Mesendoderm (in vitro differentiated cells): ENCODE results near the gene GZMM.

Source experiments
- DNase-seq: peaks from one replicate; pipeline ENCODE4 v3.0.0; 2013
- H2AK5ac ChIP-seq: 2 replicates; pipeline ENCODE4 v1.6.1; 2013; ENCODE audit warnings: low read length, inconsistent platforms
- H2BK120ac ChIP-seq: 2 replicates; pipeline ENCODE4 v1.6.1; 2013; ENCODE audit warnings: low read depth, mild to moderate bottlenecking, low read length, moderate library complexity, mixed read lengths
- H2BK15ac ChIP-seq: replicated peaks from 2 replicates; pipeline ENCODE4 v1.6.1; 2013; ENCODE audit warnings: low read depth, mild to moderate bottlenecking, moderate library complexity
- H2BK5ac ChIP-seq: 2 replicates; pipeline ENCODE4 v1.6.1; 2013; ENCODE audit warnings: low read length, inconsistent platforms
- H3K18ac ChIP-seq: 2 replicates; pipeline ENCODE4 v1.6.1; 2013; ENCODE audit warnings: mild to moderate bottlenecking, low read length, mixed read lengths
- H3K23ac ChIP-seq: one replicate; pipeline ENCODE4 v1.6.1; 2013; ENCODE audit warnings: low read length
- H3K27ac ChIP-seq: 2 replicates; pipeline ENCODE4 v1.5.1; 2013; ENCODE audit warnings: low read depth, mild to moderate bottlenecking, inconsistent platforms, low read length, moderate library complexity
- H3K27me3 ChIP-seq: 2 replicates; pipeline ENCODE4 v1.6.1; 2013; ENCODE audit warnings: low read length, control low read depth, mild to moderate bottlenecking, inconsistent platforms; ENCODE audit not compliant: insufficient read depth, poor library complexity
- H3K36me3 ChIP-seq: 2 replicates; pipeline ENCODE4 v1.6.1; 2013; ENCODE audit warnings: low read length, inconsistent platforms; ENCODE audit not compliant: control insufficient read depth, insufficient read depth
- H3K4ac ChIP-seq: one replicate; pipeline ENCODE4 v1.6.1; 2013; ENCODE audit warnings: low read depth, mild to moderate bottlenecking, low read length, moderate library complexity
- H3K4me1 ChIP-seq: 2 replicates; pipeline ENCODE4 v1.6.1; 2013; ENCODE audit warnings: low read depth, low read length, inconsistent platforms; ENCODE audit not compliant: control insufficient read depth
- H3K4me2 ChIP-seq: 2 replicates; pipeline ENCODE4 v1.6.1; 2013; ENCODE audit warnings: low read length
- H3K4me3 ChIP-seq: 2 replicates; pipeline ENCODE4 v1.5.1; 2013; ENCODE audit warnings: mild to moderate bottlenecking, low read length
- H3K56ac ChIP-seq: one replicate; pipeline ENCODE4 v1.6.1; 2013; ENCODE audit warnings: low read length
- H3K79me1 ChIP-seq: 2 replicates; pipeline ENCODE4 v1.6.1; 2013; ENCODE audit warnings: low read length, inconsistent platforms
- H3K79me2 ChIP-seq: 2 replicates; pipeline ENCODE4 v1.6.1; 2013; ENCODE audit warnings: mild to moderate bottlenecking, low read length; ENCODE audit not compliant: control insufficient read depth, insufficient read depth
- H3K9ac ChIP-seq: 2 replicates; pipeline ENCODE4 v1.6.1; 2013; ENCODE audit warnings: low read length, inconsistent platforms
- H4K5ac ChIP-seq: one replicate; pipeline ENCODE4 v1.6.1; 2013; ENCODE audit warnings: low read length
- H4K8ac ChIP-seq: one replicate; pipeline ENCODE4 v1.6.1; 2013; ENCODE audit warnings: low read depth, mild to moderate bottlenecking, control low read depth, low read length, moderate library complexity
- WGBS: extraction: QIAGEN DNeasy Blood & Tissue Kit; methylation state at CpG from one replicate; pipeline ENCODE4 v1.1.7; 2013; ENCODE audit warnings: low lambda C conversion rate, missing lambda C conversion rate; ENCODE audit not compliant: insufficient coverage; ENCODE audit errors: extremely low coverage; 5-methylcytosine and 5-hydroxymethylcytosine counted together

GZMM gene

DNA sequence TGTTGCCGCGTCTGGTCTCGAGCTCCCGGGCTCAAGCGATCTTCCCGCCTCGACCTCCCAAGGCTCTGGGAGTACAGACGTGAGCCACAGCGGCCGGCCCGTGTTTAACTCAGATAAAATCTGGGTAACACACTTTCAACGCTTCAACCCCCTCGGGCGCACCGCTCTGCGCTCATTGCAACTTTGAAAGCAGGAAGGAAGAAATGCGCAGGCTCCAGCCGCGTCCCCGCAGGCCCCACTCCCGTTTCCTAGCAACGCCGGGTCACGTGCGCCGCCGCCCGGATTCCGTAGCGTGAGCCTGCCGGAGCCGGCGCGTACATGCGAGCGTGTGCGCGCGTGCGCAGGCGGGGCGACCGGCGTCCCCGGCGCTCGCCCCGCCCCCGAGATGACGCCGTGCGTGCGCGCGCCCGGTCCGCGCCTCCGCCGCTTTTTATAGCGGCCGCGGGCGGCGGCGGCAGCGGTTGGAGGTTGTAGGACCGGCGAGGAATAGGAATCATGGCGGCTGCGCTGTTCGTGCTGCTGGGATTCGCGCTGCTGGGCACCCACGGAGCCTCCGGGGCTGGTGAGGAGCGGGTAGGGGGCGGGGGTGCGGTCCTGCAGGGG lies 28.4 kb downstream of the GZMM start, which contains the start of gene BSG:
TSS of gene BSG (plus strand) at position 457 of the 603 bp plus-strand sequence. CDS start at position 496, 39 bp downstream.
- peak within 1 kb of the TSS; percentile 89 for H3K23ac ChIP-seq
- WGBS, result no CpG with 5 or more reads among the region's 79 CpGs

DNA sequence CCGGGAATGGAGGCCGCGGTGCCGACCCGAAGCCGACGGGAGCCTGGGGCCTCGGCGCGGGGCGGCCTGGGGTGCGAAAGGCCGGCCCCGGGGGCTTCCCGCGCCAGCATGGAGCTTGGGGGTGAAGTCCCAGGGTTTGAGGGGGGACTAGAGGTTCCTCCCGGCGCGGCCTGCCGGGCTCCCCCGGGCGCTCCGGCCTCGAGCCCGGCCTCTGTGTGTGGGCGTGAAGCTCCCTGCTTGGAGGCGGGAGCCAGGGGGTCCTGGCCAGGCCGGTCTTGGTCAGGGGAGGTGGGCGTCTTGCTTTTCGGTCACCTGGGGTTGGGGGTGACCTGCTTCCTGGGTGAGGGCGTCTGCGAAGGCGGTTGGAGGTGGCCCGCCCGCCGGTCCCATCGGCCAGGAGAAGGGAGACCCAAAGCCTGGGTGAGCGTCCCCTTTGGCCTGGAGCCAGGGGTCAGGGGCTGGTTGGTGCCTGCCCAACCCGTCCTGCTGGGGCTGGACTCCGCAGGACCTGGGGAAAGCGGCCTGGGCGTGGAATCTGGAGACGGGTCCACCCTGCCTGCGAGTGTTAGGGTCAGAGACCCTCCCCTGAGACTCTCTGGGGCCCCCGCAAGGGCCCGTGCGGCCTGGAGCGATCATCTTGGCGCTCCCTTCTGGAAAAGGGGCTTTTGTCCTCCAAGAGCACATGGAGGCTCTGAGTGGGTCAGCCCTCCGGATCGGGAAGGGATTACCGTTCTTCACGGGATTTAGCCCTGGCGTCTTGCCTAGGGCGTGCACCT lies 29.1 kb downstream of the GZMM start:
- DNase-seq, result peak; percentile 74
- Histone ChIP-seq H2BK15ac (no peak overlapping the region), H4K5ac (no peak overlapping the region)

More for the DNA sequence above, 28.4 kb downstream of the GZMM start, which contains the start of gene BSG:
- H3K79me2 ChIP-seq, result peaks cover 44% of the 10 kb centered on the region
- peak; percentile 99 for DNase-seq
- H3K9ac ChIP-seq, result peak within 1 kb of the TSS; percentile 97
- H3K27me3 ChIP-seq, result no peaks in the 10 kb centered on the region
- H2BK15ac ChIP-seq, result no peak within 1 kb of the TSS
- H3K27ac ChIP-seq, result peak within 1 kb of the TSS; percentile 74
- H2AK5ac ChIP-seq, result peak within 1 kb of the TSS; percentile 66
- no peak within 1 kb of the TSS for H4K5ac ChIP-seq
- peak within 1 kb of the TSS; percentile 81 for H3K4ac ChIP-seq
- no peak within 1 kb of the TSS for H2BK120ac ChIP-seq
- peak within 1 kb of the TSS; percentile 97 for H3K4me2 ChIP-seq
- peak within 1 kb of the TSS; percentile 90 for H3K18ac ChIP-seq
- peaks cover 5% of the 10 kb centered on the region for H3K4me1 ChIP-seq
- no peaks in the 10 kb centered on the region for H3K36me3 ChIP-seq
- peaks cover 2% of the 10 kb centered on the region for H3K79me1 ChIP-seq
- H2BK5ac ChIP-seq, result no peak within 1 kb of the TSS
- peak within 1 kb of the TSS; percentile 96 for H3K56ac ChIP-seq
- H4K8ac ChIP-seq, result peak within 1 kb of the TSS; percentile 82
- H3K4me3 ChIP-seq, result peak within 1 kb of the TSS; percentile 87

DNA sequence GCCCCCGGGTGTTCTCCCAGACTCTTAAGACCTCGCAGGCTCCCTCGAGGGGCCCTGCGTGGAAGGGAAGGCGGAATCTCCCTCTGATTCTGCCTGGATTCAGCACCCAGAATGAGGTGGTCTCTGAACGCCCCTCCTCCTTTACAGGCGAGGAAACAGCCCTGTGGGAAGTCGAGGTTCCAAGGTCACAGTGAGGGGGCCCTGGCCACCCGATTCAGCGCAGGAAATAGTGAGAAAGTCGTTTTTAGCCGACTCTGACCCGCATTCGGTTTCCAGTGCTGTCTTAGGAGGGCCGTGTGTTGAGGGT lies 29.6 kb downstream of the GZMM start:
- H4K5ac ChIP-seq, result no peak overlapping the region
- H3K4ac ChIP-seq, result no peak overlapping the region
- H3K23ac ChIP-seq, result peak overlapping the region; percentile 67
- H4K8ac ChIP-seq, result no peak overlapping the region
- H3K4me1 ChIP-seq, result peaks cover 5% of the 10 kb centered on the region
- peaks cover 56% of the 10 kb centered on the region for H3K79me2 ChIP-seq
- peak overlapping the region; percentile 49 for H3K4me2 ChIP-seq
- H2AK5ac ChIP-seq, result peak overlapping the region; percentile 66
- no peak overlapping the region for H3K27ac ChIP-seq
- no peak overlapping the region for H2BK120ac ChIP-seq
- no peaks in the 10 kb centered on the region for H3K36me3 ChIP-seq
- H2BK5ac ChIP-seq, result no peak overlapping the region
- peak overlapping the region; percentile 97 for H3K9ac ChIP-seq
- H3K4me3 ChIP-seq, result peak overlapping the region; percentile 87
- H3K56ac ChIP-seq, result peak overlapping the region; percentile 96
- peaks cover 5% of the 10 kb centered on the region for H3K79me1 ChIP-seq
- no peak overlapping the region for H3K18ac ChIP-seq
- no peaks in the 10 kb centered on the region for H3K27me3 ChIP-seq
- DNase-seq, result no peak
- WGBS, result no CpG with 5 or more reads among the region's 15 CpGs
- no peak overlapping the region for H2BK15ac ChIP-seq

More for the DNA sequence above, 29.1 kb downstream of the GZMM start:
- H3K79me2 ChIP-seq, result peaks cover 50% of the 10 kb centered on the region
- H3K4me2 ChIP-seq, result peak overlapping the region; percentile 49
- H3K18ac ChIP-seq, result peak overlapping the region; percentile 90
- H2AK5ac ChIP-seq, result peak overlapping the region; percentile 66
- H3K36me3 ChIP-seq, result no peaks in the 10 kb centered on the region
- H3K27me3 ChIP-seq, result no peaks in the 10 kb centered on the region
- peak overlapping the region; percentile 81 for H3K4ac ChIP-seq
- peak overlapping the region; percentile 83 for H3K23ac ChIP-seq
- peak overlapping the region; percentile 96 for H3K56ac ChIP-seq
- H3K4me3 ChIP-seq, result peak overlapping the region; percentile 87
- H4K8ac ChIP-seq, result peak overlapping the region; percentile 82
- WGBS, result no CpG with 5 or more reads among the region's 55 CpGs
- H2BK120ac ChIP-seq, result no peak overlapping the region
- no peak overlapping the region for H2BK5ac ChIP-seq
- H3K9ac ChIP-seq, result peak overlapping the region; percentile 97
- H3K79me1 ChIP-seq, result peaks cover 4% of the 10 kb centered on the region
- H3K27ac ChIP-seq, result peak overlapping the region; percentile 56
- H3K4me1 ChIP-seq, result peaks cover 5% of the 10 kb centered on the region

DNA sequence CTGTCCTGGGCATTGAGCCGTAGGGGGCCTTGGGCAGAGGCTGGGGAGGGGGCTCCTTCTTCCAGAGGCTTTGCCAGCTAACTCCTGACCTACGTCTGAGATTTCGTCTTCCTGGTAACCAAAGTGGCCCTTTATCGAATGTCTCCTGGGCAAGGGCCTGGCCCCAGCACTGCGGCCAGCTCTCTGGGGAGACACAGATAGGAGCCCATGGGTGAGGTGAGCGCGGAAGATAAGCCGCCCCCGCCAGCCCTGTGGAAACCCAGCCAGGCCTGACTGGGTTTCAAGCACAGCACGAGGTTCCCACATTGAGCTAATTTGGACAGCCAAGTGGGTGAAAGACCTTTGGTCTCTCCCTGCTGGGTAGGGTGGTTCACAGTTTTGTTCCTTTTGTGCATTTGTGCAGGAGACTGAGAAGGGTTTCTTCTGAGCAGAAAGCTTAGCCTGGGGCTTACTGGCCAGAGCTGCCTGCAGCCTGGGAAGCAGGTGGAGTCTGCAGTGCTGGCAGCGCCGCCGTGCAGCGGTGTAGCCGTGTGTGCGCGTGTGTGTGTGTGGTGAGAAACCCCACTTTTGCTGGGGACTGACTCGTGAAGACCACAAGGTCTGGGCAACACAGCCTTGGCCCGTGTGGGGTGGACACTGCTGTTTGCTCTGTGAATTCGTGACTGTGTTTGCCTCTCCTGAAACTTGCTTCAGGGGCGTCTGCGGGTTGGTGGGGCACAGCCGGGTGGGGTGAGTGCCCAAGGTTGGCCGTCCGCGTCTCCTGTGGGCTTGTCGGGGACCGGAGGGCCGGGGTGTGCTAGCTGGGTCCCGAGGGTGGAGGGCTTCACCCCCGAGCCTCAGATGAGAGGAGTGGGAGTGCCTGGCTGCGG lies 31.0 kb downstream of the GZMM start:
- H3K9ac ChIP-seq, result peak overlapping the region; percentile 64
- H2AK5ac ChIP-seq, result no peak overlapping the region
- H3K4me2 ChIP-seq, result peak overlapping the region; percentile 46
- H3K23ac ChIP-seq, result peak overlapping the region; percentile 24
- H2BK5ac ChIP-seq, result no peak overlapping the region
- H3K4me1 ChIP-seq, result peaks cover 5% of the 10 kb centered on the region
- no peak overlapping the region for H4K8ac ChIP-seq
- no peak overlapping the region for H3K4me3 ChIP-seq
- no peak overlapping the region for H3K4ac ChIP-seq
- H3K27me3 ChIP-seq, result no peaks in the 10 kb centered on the region
- no peak overlapping the region for H3K18ac ChIP-seq
- H4K5ac ChIP-seq, result no peak overlapping the region
- H2BK120ac ChIP-seq, result no peak overlapping the region
- H3K36me3 ChIP-seq, result no peaks in the 10 kb centered on the region
- peaks cover 7% of the 10 kb centered on the region for H3K79me1 ChIP-seq
- DNase-seq, result no peak
- H3K56ac ChIP-seq, result peak overlapping the region; percentile 82
- H2BK15ac ChIP-seq, result no peak overlapping the region
- WGBS, result no CpG with 5 or more reads among the region's 32 CpGs
- H3K27ac ChIP-seq, result no peak overlapping the region
- H3K79me2 ChIP-seq, result peaks cover 67% of the 10 kb centered on the region

DNA sequence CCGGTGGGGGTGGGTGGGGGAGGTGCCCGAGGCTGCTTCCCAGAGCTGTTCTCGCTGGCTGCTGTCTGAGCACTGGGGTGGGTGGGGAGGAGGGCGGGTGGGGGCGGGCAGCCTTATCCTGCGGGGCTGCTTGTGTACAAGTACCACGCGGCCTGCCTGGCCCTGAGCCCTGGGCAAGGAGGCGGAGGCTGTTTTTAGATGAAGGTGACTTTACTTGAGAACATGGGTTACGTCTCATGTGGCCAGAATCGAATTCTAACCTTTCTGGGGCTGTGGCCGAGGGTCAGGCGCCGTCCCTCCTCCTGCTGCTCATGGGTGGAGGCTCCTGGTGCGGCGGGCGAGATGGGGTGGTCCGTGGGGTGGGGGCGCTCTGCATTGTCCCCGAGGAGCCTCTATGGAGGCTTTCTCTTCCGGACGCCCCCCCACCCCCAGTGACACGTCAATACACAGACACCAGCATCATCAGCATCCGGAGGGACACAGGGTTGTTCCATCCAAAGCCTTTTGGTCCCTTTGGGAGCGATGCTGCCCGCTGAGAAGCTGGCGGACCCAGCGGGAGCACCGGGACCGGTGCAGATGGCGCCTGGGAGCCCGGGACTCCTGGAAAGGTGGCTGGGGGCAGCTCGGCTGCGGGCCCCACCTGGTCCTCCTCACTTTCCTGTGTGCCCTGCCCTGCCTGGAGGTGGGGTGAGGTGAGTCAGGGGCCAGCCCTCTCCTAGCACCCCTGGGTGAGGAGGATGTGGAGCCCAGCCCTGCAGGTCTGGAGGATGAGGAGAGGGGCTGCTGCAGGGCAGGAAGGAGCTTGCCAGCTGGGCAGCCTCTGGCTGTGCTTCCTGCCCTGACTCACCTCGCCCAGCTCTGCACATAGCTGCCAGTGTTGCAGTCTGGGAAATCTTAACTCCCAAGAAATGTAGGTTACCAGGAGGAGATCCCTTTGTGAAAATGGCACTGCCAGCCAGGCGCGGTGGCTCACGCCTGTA lies 32.0 kb downstream of the GZMM start:
- Histone ChIP-seq H2BK120ac (no peak overlapping the region), H3K56ac (peak overlapping the region; percentile 82), H2BK5ac (no peak overlapping the region), H3K27me3 (no peaks in the 10 kb centered on the region), H3K4me1 (peaks cover 5% of the 10 kb centered on the region), H3K23ac (no peak overlapping the region), H3K18ac (no peak overlapping the region), H2BK15ac (no peak overlapping the region), H4K5ac (no peak overlapping the region), H2AK5ac (no peak overlapping the region), H3K79me2 (peaks cover 70% of the 10 kb centered on the region), H3K9ac (no peak overlapping the region), H3K27ac (no peak overlapping the region), H3K4me3 (no peak overlapping the region), H3K4me2 (no peak overlapping the region), H3K36me3 (no peaks in the 10 kb centered on the region), H3K4ac (no peak overlapping the region), H3K79me1 (peaks cover 7% of the 10 kb centered on the region), H4K8ac (no peak overlapping the region)
- WGBS, result no CpG with 5 or more reads among the region's 38 CpGs
- DNase-seq, result no peak
